Measurements from ENCODE around the gene TEX13A. TPM values are rescaled to one million over a fixed set of nuclear protein-coding genes. Genes with fewer than 3 reads are reported as not detected.

Gene TEX13A
- total and polyA plus RNA-seq, 4 donors, result not detected

GRCh38 chrX:105190252-105190853 lies 30.1 kb downstream of the TEX13A start:
- TF ChIP-seq ATF3 (IDR thresholded peaks at IDR 0.05) (no peak), MAX (IDR thresholded peaks at IDR 0.05) (no peak), JUND (IDR thresholded peaks at IDR 0.05) (no peak), FOXA2 (IDR thresholded peaks at IDR 0.05) (no peak), RAD21 (IDR thresholded peaks at IDR 0.05) (peak; percentile 77 to 81), YY1 (IDR thresholded peaks at IDR 0.05) (no peak), CTCF (IDR thresholded peaks at IDR 0.05; ENCODE audit: low read depth, low read length, missing input control) (peak; percentile 87), HNF4A (conservative IDR thresholded peaks at IDR 0.05) (no peak), RXRA (IDR thresholded peaks at IDR 0.05) (no peak), REST (IDR thresholded peaks at IDR 0.05) (no peak), SP1 (IDR thresholded peaks at IDR 0.05) (no peak)
- WGBS, result 3% methylated on average over 2 of the region's 2 CpGs
- Histone ChIP-seq H3K9me3 (ENCODE audit: control insufficient read depth in 4 of 4, low read length in 3 of 4) (no peaks in the 10 kb centered on the region), H3K27me3 (ENCODE audit: control insufficient read depth in 4 of 4, insufficient read depth in 4 of 4, low read length in 3 of 4) (no peaks in the 10 kb centered on the region), H3K4me1 (ENCODE audit: control insufficient read depth in 4 of 4, insufficient read depth in 4 of 4, low read length in 3 of 4) (no peaks in the 10 kb centered on the region), H3K27ac (ENCODE audit: low read depth in 1 of 2, low read length in 2 of 2) (no peak overlapping the region), H3K4me3 (ENCODE audit: low read depth in 1 of 3, low read length in 3 of 3) (no peak overlapping the region), H3K9ac (ENCODE audit: low read depth in 1 of 2, low read length in 2 of 2) (no peak overlapping the region), H3K36me3 (ENCODE audit: control insufficient read depth in 4 of 4, insufficient read depth in 3 of 4, low read depth in 1 of 4, low read length in 3 of 4) (no peaks in the 10 kb centered on the region)
- DNase-seq (ENCODE audit: low spot score), result no peak

GRCh38 chrX:105189093-105189492 lies 31.4 kb downstream of the TEX13A start:
- Histone ChIP-seq H3K27ac (ENCODE audit: low read depth in 1 of 2, low read length in 2 of 2) (no peak overlapping the region), H3K9ac (ENCODE audit: low read depth in 1 of 2, low read length in 2 of 2) (no peak overlapping the region), H3K4me3 (ENCODE audit: low read depth in 1 of 3, low read length in 3 of 3) (no peak overlapping the region), H3K4me1 (ENCODE audit: control insufficient read depth in 4 of 4, insufficient read depth in 4 of 4, low read length in 3 of 4) (no peaks in the 10 kb centered on the region), H3K27me3 (ENCODE audit: control insufficient read depth in 4 of 4, insufficient read depth in 4 of 4, low read length in 3 of 4) (no peaks in the 10 kb centered on the region), H3K9me3 (ENCODE audit: control insufficient read depth in 4 of 4, low read length in 3 of 4) (no peaks in the 10 kb centered on the region), H3K36me3 (ENCODE audit: control insufficient read depth in 4 of 4, insufficient read depth in 3 of 4, low read depth in 1 of 4, low read length in 3 of 4) (no peaks in the 10 kb centered on the region)
- WGBS, result 95% methylated on average over 8 of the region's 8 CpGs
- TF ChIP-seq RAD21 (IDR thresholded peaks at IDR 0.05) (no peak), GABPA (IDR thresholded peaks at IDR 0.05 in 1 of 2, conservative IDR thresholded peaks at IDR 0.05 in 1 of 2) (no peak), NR2F2 (IDR thresholded peaks at IDR 0.05) (no peak), JUND (IDR thresholded peaks at IDR 0.05) (no peak), HNF4G (IDR thresholded peaks at IDR 0.05) (no peak), FOXA2 (IDR thresholded peaks at IDR 0.05) (no peak)
- DNase-seq (ENCODE audit: low spot score), result no peak

All from liver (tissue), 9 donors.